GM15510 (cell line): ENCODE results near the gene ATPAF2.

ENCODE experiments used
- POLR2A ChIP-seq: IDR thresholded peaks from 3 replicates; pipeline ENCODE4 v1.6.1; 2011; ENCODE audit warnings: borderline replicate concordance; ENCODE audit not compliant: insufficient read length; ENCODE audit errors: extremely low read depth

ATPAF2 gene

GRCh38 chr17:18038861-18039534 lies at the start of gene ATPAF2, which contains the start of gene GID4:
Gene ATPAF2, minus strand, starts transcription at chr17:18039168. Its CDS starts 155 bp downstream, at chr17:18039013.
Gene GID4, plus strand, starts transcription at chr17:18039408. Its CDS starts 57 bp downstream, at chr17:18039465.
- peak; percentile 52 for TF ChIP-seq POLR2A

GRCh38 chr17:18087610-18088491 lies 48.9 kb upstream of the ATPAF2 start, which contains the start of gene DRG2:
Gene DRG2, plus strand, starts transcription at chr17:18087948. Its CDS starts 76 bp downstream, at chr17:18088024.
- peak; percentile 87 for TF ChIP-seq POLR2A

GRCh38 chr17:18084256-18084655 lies 45.3 kb upstream of the ATPAF2 start:
- TF ChIP-seq POLR2A, result no peak

- TF ChIP-seq POLR2A, result no peak
These were observed 40.6 kb upstream of the ATPAF2 start for GRCh38 chr17:18079543-18079942.

- TF ChIP-seq POLR2A, result no peak
These were observed 38.0 kb upstream of the ATPAF2 start for GRCh38 chr17:18076936-18077335.

GRCh38 chr17:18074566-18075272 lies 35.8 kb upstream of the ATPAF2 start:
- TF ChIP-seq POLR2A, result no peak

- TF ChIP-seq POLR2A, result no peak
These were observed 32.8 kb upstream of the ATPAF2 start for GRCh38 chr17:18071751-18072150.

- no peak for TF ChIP-seq POLR2A
These were observed 31.9 kb upstream of the ATPAF2 start for GRCh38 chr17:18070861-18071340.

GRCh38 chr17:18069101-18069500 lies 30.1 kb upstream of the ATPAF2 start:
- no peak for TF ChIP-seq POLR2A

GRCh38 chr17:18066866-18067265 lies 27.9 kb upstream of the ATPAF2 start:
- TF ChIP-seq POLR2A, result no peak

- TF ChIP-seq POLR2A, result no peak
These were observed 26.6 kb upstream of the ATPAF2 start for GRCh38 chr17:18065546-18065945.

- no peak for TF ChIP-seq POLR2A
These were observed 25.1 kb upstream of the ATPAF2 start for GRCh38 chr17:18064053-18064452.

- TF ChIP-seq POLR2A, result no peak
These were observed 20.3 kb upstream of the ATPAF2 start for GRCh38 chr17:18059283-18059682.

GRCh38 chr17:18056214-18056613 lies 17.2 kb upstream of the ATPAF2 start:
- no peak for TF ChIP-seq POLR2A

- no peak for TF ChIP-seq POLR2A
These were observed 16.6 kb upstream of the ATPAF2 start for GRCh38 chr17:18055597-18055996.
